ENCODE data around the gene GSC2. TPM values are rescaled to one million over a fixed set of nuclear protein-coding genes. Genes with fewer than 3 reads are reported as not detected.

The GSC2 gene
- total RNA-seq, 4 donors from 2014 or later: not detected

DNA sequence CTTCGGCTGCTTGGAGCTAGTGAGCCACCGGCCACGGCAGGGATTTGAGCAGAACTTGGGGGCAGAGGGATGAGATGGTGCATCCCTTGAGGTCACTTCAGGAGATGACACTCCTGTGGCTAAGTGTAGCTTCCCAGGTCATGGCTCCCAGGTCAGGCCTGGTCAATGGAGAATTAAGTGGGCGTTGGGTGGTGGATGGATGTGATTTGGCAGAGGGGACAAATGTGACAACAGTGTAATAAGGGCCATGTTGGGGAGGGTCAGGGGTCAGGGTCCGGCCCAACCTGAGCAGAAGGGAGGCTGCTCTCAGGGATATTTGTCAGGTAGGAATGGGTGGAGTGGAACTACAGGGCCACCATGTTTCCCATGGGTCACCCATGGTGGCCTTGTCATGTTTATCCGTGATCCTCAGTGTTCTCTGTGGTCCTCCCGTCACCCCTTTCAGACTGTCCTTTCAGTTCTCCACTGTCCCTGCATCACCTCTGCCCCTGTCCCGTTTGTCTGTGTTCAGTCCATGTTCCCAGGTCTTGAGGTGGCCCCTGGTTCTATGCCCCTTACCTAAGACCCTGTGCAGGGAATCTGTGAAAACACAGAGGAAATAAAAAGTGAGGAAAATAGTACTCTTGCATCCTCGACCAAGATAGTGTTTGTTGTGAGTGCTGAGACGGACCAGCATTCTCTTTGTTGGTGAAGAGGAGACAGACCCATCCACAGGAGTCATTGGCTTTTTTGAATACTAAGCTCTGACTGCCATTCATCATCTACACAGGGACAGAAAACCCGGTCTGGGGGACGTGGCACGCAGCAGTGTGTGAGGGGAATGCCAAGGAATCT lies 22.3 kb upstream of the GSC2 start:
- TF ChIP-seq, protein P1, sequence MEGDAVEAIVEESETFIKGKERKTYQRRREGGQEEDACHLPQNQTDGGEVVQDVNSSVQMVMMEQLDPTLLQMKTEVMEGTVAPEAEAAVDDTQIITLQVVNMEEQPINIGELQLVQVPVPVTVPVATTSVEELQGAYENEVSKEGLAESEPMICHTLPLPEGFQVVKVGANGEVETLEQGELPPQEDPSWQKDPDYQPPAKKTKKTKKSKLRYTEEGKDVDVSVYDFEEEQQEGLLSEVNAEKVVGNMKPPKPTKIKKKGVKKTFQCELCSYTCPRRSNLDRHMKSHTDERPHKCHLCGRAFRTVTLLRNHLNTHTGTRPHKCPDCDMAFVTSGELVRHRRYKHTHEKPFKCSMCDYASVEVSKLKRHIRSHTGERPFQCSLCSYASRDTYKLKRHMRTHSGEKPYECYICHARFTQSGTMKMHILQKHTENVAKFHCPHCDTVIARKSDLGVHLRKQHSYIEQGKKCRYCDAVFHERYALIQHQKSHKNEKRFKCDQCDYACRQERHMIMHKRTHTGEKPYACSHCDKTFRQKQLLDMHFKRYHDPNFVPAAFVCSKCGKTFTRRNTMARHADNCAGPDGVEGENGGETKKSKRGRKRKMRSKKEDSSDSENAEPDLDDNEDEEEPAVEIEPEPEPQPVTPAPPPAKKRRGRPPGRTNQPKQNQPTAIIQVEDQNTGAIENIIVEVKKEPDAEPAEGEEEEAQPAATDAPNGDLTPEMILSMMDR (IDR thresholded peaks at IDR 0.05; ENCODE audit: low read depth): no peak

DNA sequence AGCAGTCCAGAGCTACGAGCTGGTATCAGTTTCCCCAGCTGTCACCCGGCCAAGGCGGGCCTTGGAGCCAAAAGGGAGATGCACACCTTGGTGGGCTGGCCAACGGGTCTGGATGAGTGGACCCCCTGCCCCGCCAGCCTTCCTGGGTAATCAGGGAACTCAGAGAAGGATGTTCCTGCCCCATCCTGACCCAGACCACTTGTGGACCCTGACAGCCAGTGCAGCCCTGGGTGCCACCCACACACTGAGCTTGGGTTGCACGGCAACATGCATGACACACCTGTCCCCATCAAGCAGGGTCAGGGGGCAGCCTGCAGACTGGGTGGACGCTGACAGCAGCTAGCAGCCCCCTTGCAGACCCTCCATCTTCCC lies 19.8 kb upstream of the GSC2 start:
- TF ChIP-seq, protein P1 (IDR thresholded peaks at IDR 0.05; ENCODE audit: low read depth): no peak

DNA sequence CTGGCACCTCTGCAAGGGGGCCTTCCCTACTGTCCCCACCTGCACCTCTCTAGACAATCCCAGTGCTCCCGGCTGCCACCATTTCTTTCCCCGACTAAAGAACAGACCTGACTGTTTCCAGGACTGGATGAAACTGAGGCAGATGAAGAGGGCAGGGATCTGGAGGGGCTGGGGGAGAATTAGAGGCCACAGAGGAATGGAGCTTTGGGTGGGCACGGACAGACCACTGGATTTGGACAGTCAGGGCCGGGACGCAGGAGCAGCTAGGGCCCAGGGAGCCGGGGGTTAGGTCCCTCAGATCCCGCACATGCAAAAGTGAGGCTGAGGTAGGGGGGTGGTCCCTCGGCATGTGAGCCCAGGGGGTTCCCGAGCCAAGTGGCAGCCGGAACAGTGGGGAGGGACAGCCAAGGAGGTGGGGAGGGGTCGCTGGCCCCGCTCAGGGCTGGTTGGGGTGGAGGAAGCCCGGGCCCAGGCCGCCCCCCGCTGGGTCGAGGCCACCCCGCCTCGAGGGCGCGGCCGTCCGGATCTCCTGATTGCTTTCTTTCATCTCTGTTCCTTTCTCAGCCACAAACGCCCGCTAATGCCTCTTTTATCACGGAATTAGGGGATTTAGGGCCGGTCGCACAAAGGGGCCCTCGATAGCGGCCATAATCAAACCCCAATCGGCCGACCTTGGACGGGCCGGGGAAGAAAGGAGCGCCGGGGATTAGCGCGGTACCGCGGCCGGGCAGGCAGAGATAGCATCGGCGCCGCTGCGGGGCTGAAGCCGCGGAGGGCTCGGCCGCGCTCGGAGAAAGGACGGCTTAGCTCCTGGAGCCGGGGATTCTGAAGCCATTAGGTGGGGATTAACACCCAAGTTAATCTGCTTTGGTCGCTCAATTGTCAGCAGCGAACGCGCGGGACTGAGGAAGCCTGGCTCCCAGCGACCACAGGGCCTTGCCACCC lies 19.2 kb upstream of the GSC2 start:
- TF ChIP-seq, protein P1 (IDR thresholded peaks at IDR 0.05; ENCODE audit: low read depth): no peak

DNA sequence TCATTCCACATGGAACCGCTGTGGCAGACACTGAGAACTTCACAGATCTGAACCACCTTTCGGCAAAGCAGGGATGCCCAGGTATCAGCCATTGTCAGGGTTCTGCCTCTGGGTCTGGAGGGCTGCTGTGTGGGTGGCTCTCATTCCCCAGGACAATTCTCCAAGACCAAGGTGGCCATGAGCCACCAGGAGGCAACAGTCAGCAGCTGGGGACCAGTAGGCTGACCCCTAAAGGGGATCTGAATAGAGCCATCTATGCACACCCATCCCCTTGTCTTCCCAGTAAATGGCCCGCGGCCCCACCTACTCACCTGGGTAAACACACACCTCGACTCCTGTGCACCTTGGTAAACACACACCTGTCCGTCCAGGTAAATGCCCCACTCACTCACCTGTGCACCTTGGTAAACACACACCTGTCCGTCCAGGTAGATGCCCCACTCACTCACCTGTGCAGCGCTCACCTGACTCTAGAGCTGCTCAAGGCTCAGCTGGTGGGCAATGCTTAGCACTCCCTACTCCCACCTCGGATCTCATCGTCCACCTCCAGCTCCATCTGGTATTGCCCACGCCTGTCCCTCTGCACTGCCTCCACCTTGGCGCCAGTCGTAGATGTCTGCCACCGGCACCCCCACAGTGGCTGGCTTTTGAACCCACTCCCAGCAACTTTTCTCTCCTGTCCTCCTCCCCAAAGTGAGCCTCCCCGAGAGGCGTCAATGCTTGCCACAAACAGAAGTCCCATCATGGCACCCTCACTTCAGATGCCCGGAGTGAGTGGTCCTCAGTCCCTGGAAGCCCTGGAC lies 18.2 kb upstream of the GSC2 start:
- TF ChIP-seq, protein P1 (IDR thresholded peaks at IDR 0.05; ENCODE audit: low read depth): no peak

DNA sequence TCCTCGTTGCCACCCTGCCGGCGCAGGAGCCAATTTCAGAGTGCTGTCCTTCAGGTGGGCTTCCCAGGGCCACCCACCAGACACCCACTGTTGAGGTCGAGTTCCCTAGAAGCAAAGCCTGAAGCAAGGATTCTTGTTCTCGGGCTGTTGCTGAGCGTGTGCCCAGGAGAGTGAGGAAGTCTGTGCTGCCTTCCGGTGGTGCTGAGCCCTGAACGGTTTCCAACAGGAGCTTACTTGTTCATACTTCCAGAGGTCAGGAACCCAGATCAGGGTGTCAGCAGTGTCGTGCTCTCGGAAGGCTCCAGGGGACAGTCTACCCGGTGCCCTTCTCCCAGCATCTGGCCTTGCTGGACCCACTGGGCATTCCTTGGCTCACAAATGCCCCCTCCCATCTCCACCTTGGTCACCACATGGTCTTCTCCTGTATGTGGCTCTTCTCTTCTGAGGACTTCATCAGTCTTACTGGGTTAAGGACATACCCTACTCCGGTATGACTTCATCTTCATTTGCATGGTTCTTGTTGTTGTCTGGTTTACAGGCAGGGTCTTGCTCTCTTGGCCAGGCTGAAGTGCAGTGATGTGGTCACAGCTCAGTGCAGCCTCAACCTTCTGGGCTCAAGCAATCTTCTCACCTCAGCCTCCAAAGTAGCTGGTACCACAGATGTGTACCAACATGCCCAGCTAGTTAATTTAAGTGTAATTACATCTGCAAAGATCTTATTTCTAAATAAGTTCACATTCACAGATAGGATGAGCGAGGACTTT lies 17.2 kb upstream of the GSC2 start:
- TF ChIP-seq, protein P1 (IDR thresholded peaks at IDR 0.05; ENCODE audit: low read depth): no peak

DNA sequence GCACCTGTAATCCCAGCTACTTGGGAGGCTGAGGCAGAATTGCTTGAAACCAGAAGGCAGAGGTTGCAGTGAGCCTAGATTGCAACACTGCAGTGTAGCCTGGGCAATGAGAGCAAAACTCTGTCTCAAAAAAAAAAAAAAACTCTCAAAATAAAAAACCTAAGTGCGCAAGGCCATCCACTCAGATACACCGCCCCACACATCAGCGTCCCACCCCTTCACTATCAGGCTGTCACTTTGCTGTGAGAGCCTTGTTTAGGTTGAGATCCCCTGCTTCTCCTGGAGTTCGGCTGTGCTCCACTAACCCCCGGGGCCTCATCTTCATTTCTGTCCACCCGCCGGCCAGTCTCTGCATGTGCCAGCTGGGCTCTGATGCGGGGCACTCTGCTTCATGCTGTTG lies 16.3 kb upstream of the GSC2 start:
- TF ChIP-seq, protein P1 (IDR thresholded peaks at IDR 0.05; ENCODE audit: low read depth): no peak
